Retinal pigment epithelial cell (primary cell): Measurements from ENCODE around the gene GON4L.
A peak's percentile ranks its signal among the peaks of the same experiment; 100 is the strongest.

ENCODE experiments used
- DNase-seq: peaks from one replicate; pipeline ENCODE4 v3.0.0-alpha.2; 2010; ENCODE audit warnings: low read depth
- H3K4me3 ChIP-seq: 2 replicates; pipeline ENCODE4 v1.5.1; 2011; ENCODE audit warnings: mild to moderate bottlenecking, low read length, control low read depth, moderate library complexity
- TF ChIP-seq, protein P1 (sequence below): conservative IDR thresholded peaks from 2 replicates; pipeline ENCODE4 v1.5.1; 2011; ENCODE audit warnings: low read depth, low read length, control low read depth, inconsistent platforms

Gene GON4L

DNA sequence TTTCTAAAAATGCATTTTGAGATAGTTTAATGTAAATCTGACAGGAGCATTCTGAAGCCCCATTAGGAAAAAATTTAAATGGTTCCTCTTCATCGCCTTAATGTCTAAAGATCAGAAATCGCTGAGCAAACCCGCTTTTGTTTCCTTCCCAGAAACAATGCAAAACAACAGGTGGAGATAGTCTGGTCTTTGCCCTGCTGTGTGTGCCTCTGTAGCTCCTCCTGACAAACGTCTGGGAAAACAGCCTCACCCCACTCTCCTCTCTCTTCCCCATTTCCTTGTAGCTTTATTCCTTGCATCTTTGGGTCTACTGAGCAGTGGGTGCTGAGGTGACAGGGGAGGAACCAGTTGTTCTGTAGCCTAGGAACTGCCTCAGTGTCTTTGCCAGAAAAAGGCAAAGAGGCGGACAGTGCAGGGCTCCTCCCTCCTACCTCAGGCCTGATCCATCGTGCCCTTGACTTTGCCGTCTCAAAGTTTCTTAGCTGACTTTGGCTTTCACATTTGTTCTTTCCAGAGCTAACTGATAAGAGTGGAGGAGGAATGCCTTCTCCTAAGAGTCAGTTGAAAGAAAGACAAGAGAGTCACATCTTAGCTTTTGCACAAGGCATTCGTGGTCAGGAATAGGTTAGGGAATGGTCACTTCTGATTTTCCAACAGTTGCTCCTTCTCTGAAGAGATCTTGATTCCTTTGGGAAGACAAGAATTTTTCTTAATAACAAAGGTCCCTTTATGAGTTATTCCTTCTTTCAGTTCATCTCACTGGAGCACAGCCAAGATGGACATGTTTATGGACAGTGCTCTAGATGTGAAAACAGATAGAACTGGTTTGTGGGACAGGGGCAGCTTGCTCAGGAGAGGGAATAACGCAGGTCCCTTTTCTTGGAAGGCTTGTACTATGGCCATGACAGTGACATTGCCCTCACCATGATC, 27.3 kb upstream of the GON4L start:
- no peak for DNase-seq
- H3K4me3 ChIP-seq, result no peak overlapping the region
- TF ChIP-seq, protein P1, sequence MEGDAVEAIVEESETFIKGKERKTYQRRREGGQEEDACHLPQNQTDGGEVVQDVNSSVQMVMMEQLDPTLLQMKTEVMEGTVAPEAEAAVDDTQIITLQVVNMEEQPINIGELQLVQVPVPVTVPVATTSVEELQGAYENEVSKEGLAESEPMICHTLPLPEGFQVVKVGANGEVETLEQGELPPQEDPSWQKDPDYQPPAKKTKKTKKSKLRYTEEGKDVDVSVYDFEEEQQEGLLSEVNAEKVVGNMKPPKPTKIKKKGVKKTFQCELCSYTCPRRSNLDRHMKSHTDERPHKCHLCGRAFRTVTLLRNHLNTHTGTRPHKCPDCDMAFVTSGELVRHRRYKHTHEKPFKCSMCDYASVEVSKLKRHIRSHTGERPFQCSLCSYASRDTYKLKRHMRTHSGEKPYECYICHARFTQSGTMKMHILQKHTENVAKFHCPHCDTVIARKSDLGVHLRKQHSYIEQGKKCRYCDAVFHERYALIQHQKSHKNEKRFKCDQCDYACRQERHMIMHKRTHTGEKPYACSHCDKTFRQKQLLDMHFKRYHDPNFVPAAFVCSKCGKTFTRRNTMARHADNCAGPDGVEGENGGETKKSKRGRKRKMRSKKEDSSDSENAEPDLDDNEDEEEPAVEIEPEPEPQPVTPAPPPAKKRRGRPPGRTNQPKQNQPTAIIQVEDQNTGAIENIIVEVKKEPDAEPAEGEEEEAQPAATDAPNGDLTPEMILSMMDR, result no peak

DNA sequence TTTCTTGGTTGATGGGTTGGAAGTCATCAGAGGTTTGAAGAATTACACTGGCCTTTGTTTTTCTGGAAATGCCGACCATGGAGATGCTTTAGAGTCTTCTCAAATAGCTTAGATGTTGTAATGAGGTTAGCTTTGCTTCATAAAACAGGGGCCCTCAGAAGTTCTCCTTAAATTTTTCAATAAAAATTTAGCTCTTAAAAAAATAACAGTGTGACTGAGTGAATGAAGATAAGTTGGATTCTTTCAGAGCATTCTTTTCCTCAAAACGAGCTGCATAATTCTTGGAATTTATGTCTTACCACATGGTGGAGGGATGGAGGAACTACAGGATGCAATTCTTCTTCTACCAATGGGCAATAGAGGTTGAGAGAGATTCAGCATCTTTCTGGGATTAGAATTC, 25.8 kb upstream of the GON4L start:
- no peak overlapping the region for H3K4me3 ChIP-seq
- DNase-seq, result no peak
- TF ChIP-seq, protein P1, result no peak

DNA sequence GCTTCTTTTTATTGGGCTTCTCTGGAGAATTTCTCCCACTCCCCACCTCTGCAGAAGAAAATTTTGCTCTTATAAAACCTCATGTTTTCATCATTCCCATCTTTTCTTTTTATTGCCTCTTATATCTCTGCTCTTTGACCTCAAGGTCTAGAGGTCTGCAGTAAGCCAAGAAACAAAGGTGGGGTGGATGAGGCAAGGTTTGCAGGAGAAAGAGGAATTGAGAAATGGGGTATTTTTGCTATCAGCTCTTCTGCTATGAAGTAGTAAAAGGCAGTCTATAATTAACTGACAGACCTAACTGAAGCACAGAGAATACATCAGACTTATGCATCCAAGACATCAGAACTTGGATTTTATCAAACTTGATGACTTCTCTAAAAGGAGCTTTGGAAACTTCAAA, 25.2 kb upstream of the GON4L start:
- no peak overlapping the region for H3K4me3 ChIP-seq
- TF ChIP-seq, protein P1, result no peak
- DNase-seq, result no peak

DNA sequence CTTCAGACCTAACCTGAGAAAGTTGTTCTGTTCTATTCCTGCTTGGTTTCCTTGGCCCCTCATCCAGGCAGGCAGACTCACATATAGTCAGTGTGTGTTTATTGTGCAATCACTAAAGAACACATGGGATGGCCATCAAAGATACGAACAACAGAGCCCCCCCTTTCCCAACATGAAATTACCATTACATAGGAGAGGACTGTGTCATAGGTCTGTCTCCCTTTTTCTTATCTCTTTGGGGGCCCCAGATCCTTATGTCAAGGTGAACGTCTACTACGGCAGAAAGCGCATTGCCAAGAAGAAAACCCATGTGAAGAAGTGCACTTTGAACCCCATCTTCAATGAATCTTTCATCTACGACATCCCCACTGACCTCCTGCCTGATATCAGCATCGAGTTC, 23.9 kb upstream of the GON4L start:
- H3K4me3 ChIP-seq, result no peak overlapping the region
- no peak for DNase-seq
- TF ChIP-seq, protein P1, result no peak

DNA sequence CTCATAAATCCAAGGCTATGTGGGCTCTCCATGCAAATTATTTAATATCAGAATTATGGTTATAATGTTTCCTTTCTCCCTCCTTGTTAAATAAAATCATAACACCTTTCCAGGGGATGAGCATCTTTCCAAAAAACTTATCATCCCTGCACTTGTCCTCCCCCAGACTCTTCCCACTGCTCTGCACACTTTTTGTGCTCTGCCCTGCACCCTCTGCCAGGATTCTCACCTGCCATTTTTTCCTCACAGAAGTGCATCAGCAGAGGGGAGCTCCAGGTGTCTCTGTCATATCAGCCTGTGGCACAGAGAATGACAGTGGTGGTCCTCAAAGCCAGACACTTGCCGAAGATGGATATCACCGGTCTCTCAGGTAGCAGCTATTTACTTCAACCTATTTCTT, 23.2 kb upstream of the GON4L start:
- no peak overlapping the region for H3K4me3 ChIP-seq
- no peak for DNase-seq
- TF ChIP-seq, protein P1, result no peak

DNA sequence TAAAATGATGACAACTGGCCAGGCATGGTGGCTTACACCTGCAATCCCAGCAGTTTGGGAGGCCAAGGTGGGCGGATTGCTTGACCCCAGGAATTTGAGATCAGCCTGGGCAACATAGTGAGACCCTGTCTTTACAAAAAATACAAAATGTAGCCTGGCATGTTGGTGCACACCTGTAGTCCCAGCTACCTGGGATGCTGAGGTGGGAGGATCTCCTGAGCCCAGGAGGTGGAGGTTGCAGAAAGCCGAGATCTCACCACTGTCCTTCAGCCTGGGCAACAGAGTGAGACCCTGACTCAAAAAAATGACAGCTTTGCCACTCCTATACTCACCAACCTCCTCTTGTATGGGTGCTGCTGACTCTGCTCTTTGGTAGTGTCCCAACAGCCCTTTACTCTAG, 20.9 kb upstream of the GON4L start:
- TF ChIP-seq, protein P1, result no peak

DNA sequence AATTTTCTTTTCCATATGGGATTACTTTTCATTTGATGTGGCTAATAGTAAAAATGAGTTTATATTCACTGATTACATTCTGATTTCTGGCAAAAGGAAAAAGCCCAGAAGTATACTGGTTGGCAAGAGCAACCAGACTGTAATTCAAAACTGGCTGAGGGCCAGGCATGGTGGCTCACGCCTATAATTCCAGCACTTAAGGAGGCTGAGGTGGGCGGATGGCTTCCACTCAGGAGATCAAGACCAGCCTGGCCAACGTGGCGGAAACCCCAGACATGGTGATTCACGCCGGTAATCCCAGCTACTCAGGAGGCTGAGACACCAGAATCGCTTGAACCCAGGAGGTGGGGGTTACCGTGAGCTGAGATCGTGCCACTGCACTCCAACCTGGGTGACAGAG, 16.8 kb upstream of the GON4L start:
- TF ChIP-seq, protein P1, result no peak
- peak; percentile 93 for DNase-seq
- no peak overlapping the region for H3K4me3 ChIP-seq

More for the DNA sequence above, 20.9 kb upstream of the GON4L start:
- no peak for DNase-seq
- H3K4me3 ChIP-seq, result no peak overlapping the region
